MM.1S (cell line): ENCODE measurements around the gene OPRL1.

Experiments used
- CTCF ChIP-seq: fragments of 300-600 bp; sonication (generic); IDR thresholded peaks from 2 replicates; pipeline ENCODE4 v1.5.1; 2016; ENCODE audit warnings: antibody characterized with exemption, low read length, mixed read lengths
- EZH2 ChIP-seq: fragments of 300-600 bp; sonication (generic); optimal IDR thresholded peaks from 2 replicates; pipeline ENCODE3; 2017; ENCODE audit warnings: low read depth, mild to moderate bottlenecking, antibody characterized with exemption, low read length, mixed read lengths
- EZH2phosphoT487 ChIP-seq: fragments of 300-600 bp; sonication (generic); IDR thresholded peaks from 2 replicates; pipeline ENCODE4 v1.6.1; 2018; ENCODE audit warnings: antibody characterized with exemption, low read length

GRCh38 chr20:64098471-64099013 lies 18.7 kb downstream of the OPRL1 start:
- TF ChIP-seq CTCF: no peak
- TF ChIP-seq EZH2: no peak
- TF ChIP-seq EZH2phosphoT487: no peak
